Measurements from ENCODE around the gene XRCC1.

XRCC1 gene, protein sequence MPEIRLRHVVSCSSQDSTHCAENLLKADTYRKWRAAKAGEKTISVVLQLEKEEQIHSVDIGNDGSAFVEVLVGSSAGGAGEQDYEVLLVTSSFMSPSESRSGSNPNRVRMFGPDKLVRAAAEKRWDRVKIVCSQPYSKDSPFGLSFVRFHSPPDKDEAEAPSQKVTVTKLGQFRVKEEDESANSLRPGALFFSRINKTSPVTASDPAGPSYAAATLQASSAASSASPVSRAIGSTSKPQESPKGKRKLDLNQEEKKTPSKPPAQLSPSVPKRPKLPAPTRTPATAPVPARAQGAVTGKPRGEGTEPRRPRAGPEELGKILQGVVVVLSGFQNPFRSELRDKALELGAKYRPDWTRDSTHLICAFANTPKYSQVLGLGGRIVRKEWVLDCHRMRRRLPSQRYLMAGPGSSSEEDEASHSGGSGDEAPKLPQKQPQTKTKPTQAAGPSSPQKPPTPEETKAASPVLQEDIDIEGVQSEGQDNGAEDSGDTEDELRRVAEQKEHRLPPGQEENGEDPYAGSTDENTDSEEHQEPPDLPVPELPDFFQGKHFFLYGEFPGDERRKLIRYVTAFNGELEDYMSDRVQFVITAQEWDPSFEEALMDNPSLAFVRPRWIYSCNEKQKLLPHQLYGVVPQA

DNA sequence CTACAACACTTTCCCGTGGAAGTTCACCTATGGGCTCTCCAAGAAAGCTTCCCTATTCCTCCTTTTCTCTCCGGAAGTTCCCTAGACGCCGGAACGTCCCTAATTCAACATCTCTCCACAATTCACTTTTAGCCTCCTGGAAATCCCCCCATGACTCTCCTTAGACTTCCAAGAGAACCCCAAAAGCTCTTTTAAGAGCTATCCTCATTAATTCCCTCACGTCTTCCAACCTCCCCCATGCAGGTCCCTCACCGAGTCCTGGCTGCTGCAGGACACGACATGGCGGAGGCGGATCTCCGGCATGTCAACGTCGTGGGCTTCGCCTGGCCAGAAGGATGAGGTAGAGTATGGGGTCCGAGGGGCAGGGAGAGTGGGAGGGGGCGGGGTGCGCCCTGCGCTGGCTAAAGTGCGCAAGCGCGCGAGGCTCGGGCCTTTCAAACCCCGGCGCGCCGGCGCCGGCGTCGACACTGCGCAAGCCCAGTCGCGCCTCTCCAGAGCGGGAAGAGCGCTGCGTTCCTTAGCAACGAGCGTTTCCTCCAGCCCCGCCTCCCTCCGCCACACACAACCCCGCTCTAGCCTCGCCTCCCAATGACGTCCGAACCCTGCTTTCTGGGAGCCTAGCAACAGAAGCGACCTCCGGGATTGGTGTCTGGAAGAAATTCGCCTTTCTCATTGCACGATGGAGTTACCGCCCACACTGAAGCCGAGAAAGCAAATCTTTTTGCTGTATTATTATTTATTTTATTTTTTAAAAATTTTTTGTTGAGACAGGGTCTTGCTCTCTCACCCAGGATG lies at the start of gene XRCC1, which contains the start of gene PINLYP:
XRCC1 (minus strand) TSS at position 372 of the 795 bp plus-strand sequence; CDS start at position 303, 69 bp downstream.
PINLYP (plus strand) TSS at position 646 of the 795 bp plus-strand sequence. CDS start 1,391 bp downstream, outside the sequence.
- in situ Hi-C loops (cut with MboI; ENCODE audit: low sequenced_read_pairs), result no loop called here
- peak within 1 kb of the TSS; percentile 82 for H3K4me3 ChIP-seq
- H3K4me1 ChIP-seq, result peaks cover 4% of the 10 kb centered on the region
- H3K36me3 ChIP-seq (replicated peaks), result no peaks in the 10 kb centered on the region
- peaks cover 4% of the 10 kb centered on the region; the same call in 1 of the 2 replicates for H3K27me3 ChIP-seq (ENCODE audit: low read depth)
- peak; percentile 95 to 99 for DNase-seq (ENCODE audit: low spot score in 2 of 2)
- H3K9me3 ChIP-seq, result no peaks in the 10 kb centered on the region

DNA sequence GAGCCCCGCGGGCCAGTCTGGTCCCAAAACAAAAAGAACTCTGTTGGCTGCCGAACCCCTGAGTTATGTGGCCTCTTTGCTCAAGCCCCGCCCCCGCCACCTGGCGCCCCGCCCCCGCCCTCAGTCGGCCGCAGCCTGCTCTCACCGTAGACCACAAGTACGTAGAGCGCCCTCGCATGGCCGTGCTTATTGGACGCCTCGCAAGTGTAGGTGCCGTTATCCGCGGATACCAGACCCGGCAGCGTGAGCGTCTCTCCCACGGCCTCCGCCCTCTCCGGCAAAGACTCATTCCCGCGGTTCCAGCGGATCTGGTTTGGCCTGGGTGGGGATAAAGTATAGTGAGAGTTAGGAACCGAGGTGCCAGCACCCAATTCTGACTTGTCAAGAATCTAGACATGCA lies 49.6 kb upstream of the XRCC1 start:
- DNase-seq (ENCODE audit: low spot score in 2 of 2), result peak in 1 of 2 experiments; percentile 32
- Histone ChIP-seq H3K27me3 (ENCODE audit: low read depth) (no peaks in the 10 kb centered on the region), H3K36me3 (replicated peaks) (0 out of 2 replicates have a peak, but pooled peaks cover 3% of the 10 kb centered on the region), H3K9me3 (no peaks in the 10 kb centered on the region), H3K4me1 (peaks cover 5% of the 10 kb centered on the region), H3K4me3 (no peak overlapping the region)
- in situ Hi-C loops (cut with MboI; ENCODE audit: low sequenced_read_pairs), result no loop called here

DNA sequence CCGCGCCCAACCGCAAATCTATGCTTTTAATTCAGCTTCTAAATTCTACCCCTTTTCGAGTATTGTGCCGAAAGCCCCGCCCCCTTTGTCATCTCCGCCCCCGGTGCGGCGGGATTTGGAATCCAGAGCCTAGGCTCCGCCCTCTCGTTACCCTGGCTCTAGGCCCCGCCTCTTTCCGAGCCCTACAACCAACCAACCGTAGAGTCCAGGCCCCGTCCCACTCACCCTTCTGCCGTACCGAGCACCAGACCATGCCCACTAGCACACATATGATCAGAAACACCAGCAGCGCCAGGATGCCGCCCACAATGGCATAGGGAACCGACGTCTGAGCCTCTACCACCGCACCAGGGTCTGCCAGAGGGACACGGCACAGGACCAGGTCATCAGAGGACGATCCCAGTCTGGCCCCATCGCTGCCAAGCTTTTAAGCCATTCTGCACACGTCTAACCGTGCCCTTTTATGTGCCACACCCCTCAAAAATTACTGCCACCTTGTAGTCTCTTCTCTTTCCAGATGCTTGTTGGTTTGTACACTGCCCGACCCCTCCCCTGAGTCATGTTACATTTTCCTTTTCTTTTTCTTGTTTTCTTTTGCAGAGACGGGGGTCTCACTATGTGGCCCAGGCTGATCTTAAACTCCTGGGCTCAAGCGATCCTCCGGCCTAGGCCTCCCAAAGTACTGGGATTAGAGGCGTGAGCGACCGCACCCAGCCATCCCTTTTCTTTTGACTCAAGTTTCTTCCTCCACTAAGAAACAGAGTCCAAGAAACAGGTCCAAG lies 48.8 kb upstream of the XRCC1 start:
- no peak overlapping the region for H3K4me3 ChIP-seq
- in situ Hi-C loops (cut with MboI; ENCODE audit: low sequenced_read_pairs), result no loop called here
- peak in 1 of 2 experiments; percentile 51 for DNase-seq (ENCODE audit: low spot score in 2 of 2)
- no peaks in the 10 kb centered on the region for H3K9me3 ChIP-seq
- H3K36me3 ChIP-seq (replicated peaks), result peaks cover 3% of the 10 kb centered on the region; the same call in 1 of the 2 replicates
- no peaks in the 10 kb centered on the region for H3K27me3 ChIP-seq (ENCODE audit: low read depth)
- H3K4me1 ChIP-seq, result peaks cover 5% of the 10 kb centered on the region

DNA sequence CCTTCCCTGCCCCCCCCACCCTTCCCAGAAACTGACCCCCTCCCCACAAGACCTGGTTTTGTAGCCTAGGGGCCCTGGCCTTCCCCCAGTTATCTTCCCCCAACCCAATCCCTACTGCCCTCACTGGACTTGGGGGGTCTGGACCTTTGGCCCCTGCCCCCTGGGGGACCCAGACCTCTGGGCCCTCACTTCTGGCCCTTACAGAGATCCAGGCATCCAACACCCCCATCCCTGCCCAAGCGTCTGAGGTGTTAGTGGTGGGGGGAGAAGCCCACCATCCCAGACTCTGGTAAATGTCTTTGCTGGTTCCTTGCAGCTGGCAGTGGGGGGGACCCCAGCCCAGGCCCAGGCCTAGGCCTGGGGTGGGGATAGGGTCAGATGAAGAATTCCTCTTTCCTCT lies 47.6 kb upstream of the XRCC1 start:
- in situ Hi-C loops (cut with MboI; ENCODE audit: low sequenced_read_pairs), result no loop called here
- Histone ChIP-seq H3K27me3 (ENCODE audit: low read depth) (no peaks in the 10 kb centered on the region), H3K4me1 (peaks cover 7% of the 10 kb centered on the region), H3K9me3 (no peaks in the 10 kb centered on the region), H3K36me3 (replicated peaks) (peaks cover 3% of the 10 kb centered on the region; the same call in 1 of the 2 replicates), H3K4me3 (no peak overlapping the region)
- DNase-seq (ENCODE audit: low spot score in 2 of 2), result no peak

DNA sequence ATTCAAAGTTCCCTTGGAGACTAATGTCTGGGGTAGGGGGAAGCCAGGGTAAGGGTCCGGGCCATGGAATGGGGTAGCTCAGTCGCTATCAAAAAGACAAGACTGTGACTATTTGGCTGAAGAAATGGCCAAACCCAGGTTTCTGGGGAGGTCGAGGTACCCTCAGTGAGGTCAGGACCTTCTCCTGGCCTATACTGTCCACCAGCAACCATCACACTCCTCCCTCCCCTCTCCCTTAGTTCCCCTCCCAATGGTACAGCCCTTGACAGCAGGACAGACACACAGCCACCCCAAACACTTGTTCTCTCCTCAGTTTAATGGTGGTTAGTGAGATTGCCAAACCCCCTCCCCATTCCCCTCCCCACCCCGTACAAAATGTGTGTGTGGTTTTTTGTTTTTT lies 46.7 kb upstream of the XRCC1 start:
- Histone ChIP-seq H3K4me3 (no peak overlapping the region), H3K36me3 (replicated peaks) (peaks cover 3% of the 10 kb centered on the region; the same call in 1 of the 2 replicates), H3K9me3 (no peaks in the 10 kb centered on the region), H3K4me1 (peaks cover 7% of the 10 kb centered on the region), H3K27me3 (ENCODE audit: low read depth) (no peaks in the 10 kb centered on the region)
- DNase-seq (ENCODE audit: low spot score in 2 of 2), result no peak
- in situ Hi-C loops (cut with MboI; ENCODE audit: low sequenced_read_pairs), result no loop called here

DNA sequence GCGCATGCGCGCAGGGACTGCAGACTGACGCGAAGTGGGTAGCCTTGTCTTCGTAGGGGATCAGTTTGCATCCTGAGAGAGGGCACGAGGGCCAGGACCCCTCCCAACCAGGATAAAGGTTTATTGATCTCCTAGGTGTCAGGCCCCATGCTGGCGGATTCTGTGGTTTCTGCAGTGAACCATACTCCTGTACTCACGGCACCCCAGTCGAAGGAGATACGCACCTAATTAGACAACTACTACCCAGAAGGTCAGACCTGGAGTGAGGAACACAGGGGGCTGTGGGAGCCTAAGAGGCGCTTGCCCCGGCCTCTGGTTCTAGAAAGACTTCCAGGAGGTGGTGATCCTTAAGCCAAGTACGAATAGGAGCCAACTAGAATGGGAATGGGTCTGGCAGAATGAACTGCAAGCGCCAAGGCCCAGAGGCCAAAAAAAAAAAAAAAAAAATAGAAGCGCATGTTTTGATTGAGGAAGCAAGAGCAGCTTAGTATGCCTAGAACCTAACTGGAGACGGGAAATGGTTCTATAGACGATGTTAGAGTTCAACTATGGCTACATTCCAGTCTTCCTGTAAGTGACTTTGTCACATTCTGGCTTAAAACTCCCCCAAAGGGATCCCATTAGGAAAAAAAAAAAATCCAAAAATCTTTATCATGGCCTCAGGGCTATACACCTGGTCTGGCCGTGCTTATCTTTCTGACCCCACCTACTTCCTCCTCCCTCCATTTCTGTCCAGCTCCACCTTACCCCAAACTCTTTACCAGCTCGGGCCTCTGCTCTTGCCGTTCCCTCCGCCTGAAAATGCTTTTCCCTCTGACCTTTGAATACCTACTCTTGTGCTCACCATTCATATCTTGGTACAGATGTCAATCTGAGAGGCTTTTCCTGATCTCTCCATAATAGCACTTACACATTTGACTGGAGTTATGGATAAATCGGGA lies 45.0 kb upstream of the XRCC1 start:
- in situ Hi-C loops (cut with MboI; ENCODE audit: low sequenced_read_pairs), result no loop called here

DNA sequence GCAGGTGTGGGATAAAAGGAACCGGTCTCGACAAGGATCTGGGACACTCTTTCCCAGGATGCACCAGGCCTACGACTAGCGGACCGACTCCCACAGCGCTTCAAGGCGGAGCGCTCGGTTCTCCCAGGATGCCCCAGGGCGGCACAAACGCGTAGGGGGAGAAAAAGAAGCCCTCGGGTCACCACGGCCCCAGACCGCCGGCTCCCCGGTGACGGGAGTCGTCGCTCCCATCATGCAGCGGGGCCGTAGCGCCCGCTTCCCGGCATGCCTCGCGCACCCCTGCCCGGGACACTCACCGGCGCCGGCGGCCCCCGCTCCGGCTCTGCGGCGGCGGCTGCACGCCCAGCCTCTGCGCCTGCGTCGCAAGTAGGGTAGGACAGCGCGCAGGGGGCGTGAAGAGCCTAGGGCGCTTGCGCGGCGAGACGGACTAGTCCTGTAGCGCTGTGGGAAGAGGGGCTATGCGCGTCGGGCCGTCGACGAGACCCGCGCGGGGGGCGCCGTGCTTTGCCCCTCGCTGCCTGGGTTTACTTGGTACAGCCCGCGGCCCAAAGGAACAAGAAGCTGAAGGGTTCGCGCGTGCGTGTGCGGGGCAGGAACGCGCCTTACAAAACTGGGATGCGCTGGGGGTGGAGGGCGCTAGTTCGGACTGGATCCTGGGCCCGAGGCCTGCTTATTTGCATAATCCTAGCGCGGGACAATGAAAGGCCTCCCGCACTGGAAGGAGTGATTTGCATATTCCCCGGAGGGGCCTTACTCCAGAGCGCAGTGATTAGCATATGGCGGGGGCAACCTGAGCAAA lies 44.1 kb upstream of the XRCC1 start, which contains the start of gene ZNF428:
ZNF428 (minus strand) TSS at position 368 of the 799 bp plus-strand sequence. CDS start 5,325 bp downstream, outside the sequence.
- H3K36me3 ChIP-seq (replicated peaks), result peaks cover 3% of the 10 kb centered on the region; the same call in 1 of the 2 replicates
- DNase-seq (ENCODE audit: low spot score in 2 of 2), result peak; percentile 97 to 98
- in situ Hi-C loops (cut with MboI; ENCODE audit: low sequenced_read_pairs), result no loop called here
- no peaks in the 10 kb centered on the region for H3K27me3 ChIP-seq (ENCODE audit: low read depth)
- H3K4me1 ChIP-seq, result peaks cover 7% of the 10 kb centered on the region
- H3K9me3 ChIP-seq, result no peaks in the 10 kb centered on the region
- H3K4me3 ChIP-seq, result peak within 1 kb of the TSS; percentile 55

More for the DNA sequence above, 45.0 kb upstream of the XRCC1 start:
- Histone ChIP-seq H3K4me3 (peak overlapping the region; percentile 55), H3K36me3 (replicated peaks) (peaks cover 3% of the 10 kb centered on the region; the same call in 1 of the 2 replicates), H3K27me3 (ENCODE audit: low read depth) (no peaks in the 10 kb centered on the region), H3K9me3 (no peaks in the 10 kb centered on the region), H3K4me1 (peaks cover 7% of the 10 kb centered on the region)
- DNase-seq (ENCODE audit: low spot score in 2 of 2), result no peak

DNA sequence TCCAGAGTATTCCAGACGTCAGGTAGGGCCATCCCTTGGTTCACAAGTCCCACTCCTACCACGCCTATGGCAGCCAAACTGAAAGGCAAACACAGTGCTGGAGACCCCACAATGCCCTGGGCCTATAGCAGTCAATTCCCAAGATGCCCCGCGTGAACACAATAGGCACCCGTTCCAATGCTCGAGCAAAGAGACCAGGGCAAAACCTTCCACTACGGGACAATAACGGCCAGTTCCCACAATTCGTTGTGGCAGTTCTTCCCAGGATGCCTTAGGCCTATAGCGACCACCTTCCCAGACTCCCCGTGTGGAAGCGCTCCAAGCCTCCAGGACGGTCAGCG lies 43.6 kb upstream of the XRCC1 start:
- H3K27me3 ChIP-seq (ENCODE audit: low read depth), result no peaks in the 10 kb centered on the region
- in situ Hi-C loops (cut with MboI; ENCODE audit: low sequenced_read_pairs), result no loop called here
- H3K9me3 ChIP-seq, result no peaks in the 10 kb centered on the region
- H3K4me1 ChIP-seq, result peaks cover 7% of the 10 kb centered on the region
- no peaks in the 10 kb centered on the region; the same call in 1 of the 2 replicates for H3K36me3 ChIP-seq (replicated peaks)
- H3K4me3 ChIP-seq, result peak overlapping the region; percentile 55
- peak; percentile 77 to 85 for DNase-seq (ENCODE audit: low spot score in 2 of 2)

DNA sequence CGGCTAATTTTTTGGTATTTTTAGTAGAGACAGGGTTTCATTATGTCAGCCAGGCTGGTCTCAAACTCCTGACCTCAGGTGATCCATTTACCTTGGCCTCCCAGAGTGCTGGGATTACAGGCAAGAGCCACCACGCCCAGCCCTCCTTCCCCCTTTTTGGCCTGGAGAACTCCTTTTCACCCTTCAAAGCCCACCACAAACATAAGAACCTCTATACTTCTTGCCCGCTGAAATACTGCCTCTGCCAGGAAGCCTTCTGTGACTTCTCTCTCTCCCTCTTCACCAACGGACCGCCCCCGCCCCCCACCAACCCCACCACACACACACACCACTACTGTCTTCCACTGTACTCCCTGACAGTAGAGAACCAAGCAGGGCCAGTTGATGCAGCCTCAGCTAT lies 41.6 kb upstream of the XRCC1 start:
- Histone ChIP-seq H3K27me3 (ENCODE audit: low read depth) (no peaks in the 10 kb centered on the region), H3K4me3 (no peak overlapping the region), H3K9me3 (no peaks in the 10 kb centered on the region), H3K36me3 (replicated peaks) (peaks cover 10% of the 10 kb centered on the region), H3K4me1 (peaks cover 7% of the 10 kb centered on the region)
- DNase-seq (ENCODE audit: low spot score in 2 of 2), result no peak
- in situ Hi-C loops (cut with MboI; ENCODE audit: low sequenced_read_pairs), result no loop called here

DNA sequence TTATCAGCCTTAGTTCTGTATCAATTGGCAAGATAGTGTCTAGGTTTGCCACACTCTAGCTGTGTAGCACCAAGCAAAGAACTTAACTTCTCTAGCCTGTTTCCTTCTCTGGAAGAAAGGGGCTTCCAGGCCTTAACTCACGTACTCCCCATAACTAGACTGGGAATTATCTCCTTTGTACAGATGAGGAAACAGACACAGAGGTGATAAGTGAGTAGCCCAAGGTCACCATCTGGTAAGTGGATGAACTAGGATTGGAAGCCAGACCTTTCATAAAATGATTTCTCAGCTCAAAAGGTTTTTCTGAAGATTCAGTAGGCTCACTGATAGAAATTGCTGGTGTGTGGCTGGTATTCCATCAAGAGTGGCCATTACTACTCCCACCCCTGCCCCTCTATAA lies 41.0 kb upstream of the XRCC1 start:
- no peak overlapping the region for H3K4me3 ChIP-seq
- no peaks in the 10 kb centered on the region for H3K27me3 ChIP-seq (ENCODE audit: low read depth)
- H3K4me1 ChIP-seq, result peaks cover 7% of the 10 kb centered on the region
- DNase-seq (ENCODE audit: low spot score in 2 of 2), result no peak
- in situ Hi-C loops (cut with MboI; ENCODE audit: low sequenced_read_pairs), result no loop called here
- H3K9me3 ChIP-seq, result no peaks in the 10 kb centered on the region
- H3K36me3 ChIP-seq (replicated peaks), result peaks cover 15% of the 10 kb centered on the region

DNA sequence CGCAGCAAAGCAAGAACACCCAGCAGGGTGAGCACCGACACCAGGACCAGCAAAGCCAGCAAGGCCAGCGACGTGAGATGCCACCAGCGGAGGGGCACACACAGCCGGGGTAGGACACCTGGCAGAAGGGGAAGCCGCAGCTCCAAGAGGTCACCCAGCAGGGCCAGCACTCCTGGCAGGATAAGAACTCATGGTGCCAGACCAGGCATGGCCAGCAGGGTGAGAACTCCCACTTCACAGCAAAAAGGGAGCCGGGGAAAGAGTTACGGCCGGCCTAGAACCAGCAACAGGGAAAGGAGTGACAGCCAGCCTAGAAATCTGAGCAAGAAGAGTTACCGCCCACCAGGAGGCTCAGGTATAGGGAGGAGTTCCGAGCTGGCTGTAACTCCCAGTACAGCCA lies 37.0 kb upstream of the XRCC1 start:
- in situ Hi-C loops (cut with MboI; ENCODE audit: low sequenced_read_pairs), result no loop called here
- Histone ChIP-seq H3K36me3 (replicated peaks) (peaks cover 22% of the 10 kb centered on the region), H3K4me1 (no peaks in the 10 kb centered on the region), H3K4me3 (no peak overlapping the region), H3K9me3 (no peaks in the 10 kb centered on the region), H3K27me3 (ENCODE audit: low read depth) (no peaks in the 10 kb centered on the region)
- no peak for DNase-seq (ENCODE audit: low spot score in 2 of 2)

Measured in HAP-1 (cell line).